HG03439 (cell line): Measurements from ENCODE around the gene AQP1.

ENCODE experiments used
- ATAC-seq: cut with Tn5 transposase; IDR thresholded peaks from one replicate; pipeline ENCODE4 v1.9.1; 2021; ENCODE audit warnings: mild to moderate bottlenecking, moderate library complexity; ENCODE audit not compliant: unreplicated experiment

The AQP1 gene

GRCh38 chr7:30971440-30971839 lies 59.8 kb downstream of the AQP1 start:
- ATAC-seq: no peak

GRCh38 chr7:30971840-30972563 lies 60.3 kb downstream of the AQP1 start:
- ATAC-seq: no peak

- ATAC-seq: no peak
These were observed 61.6 kb downstream of the AQP1 start for GRCh38 chr7:30973292-30973691.

GRCh38 chr7:30973791-30974604 lies 62.3 kb downstream of the AQP1 start:
- ATAC-seq: no peak

GRCh38 chr7:30974605-30975255 lies 63.1 kb downstream of the AQP1 start:
- peak; percentile 99 for ATAC-seq
